ENCODE measurements around the gene APLP2.

Gene APLP2

GRCh38 chr11:130037881-130038585 lies 31.7 kb upstream of the APLP2 start:
- no peak for TF ChIP-seq RAD21 (IDR thresholded peaks at IDR 0.05; ENCODE audit: low read depth)
- TF ChIP-seq EGR1 (IDR thresholded peaks at IDR 0.05), result no peak
- TF ChIP-seq MAX (IDR thresholded peaks at IDR 0.05), result no peak
- no peak for TF ChIP-seq USF1 (IDR thresholded peaks at IDR 0.05)
- no peak for TF ChIP-seq CREB1 (IDR thresholded peaks at IDR 0.05; ENCODE audit: low read depth)
- TF ChIP-seq EP300 (IDR thresholded peaks at IDR 0.05; ENCODE audit: borderline replicate concordance), result no peak
- TF ChIP-seq FOXM1 (IDR thresholded peaks at IDR 0.05; ENCODE audit: borderline replicate concordance, low read depth), result no peak
- no peak for TF ChIP-seq ZBTB7A (IDR thresholded peaks at IDR 0.05; ENCODE audit: low read depth)
- TF ChIP-seq REST (IDR thresholded peaks at IDR 0.05; ENCODE audit: low read depth), result no peak

GRCh38 chr11:130040281-130040940 lies 29.3 kb upstream of the APLP2 start:
- no peak for TF ChIP-seq EGR1 (IDR thresholded peaks at IDR 0.05)
- TF ChIP-seq TEAD4 (IDR thresholded peaks at IDR 0.05), result no peak
- no peak for TF ChIP-seq MAX (IDR thresholded peaks at IDR 0.05)
- TF ChIP-seq TCF12 (IDR thresholded peaks at IDR 0.05; ENCODE audit: low read depth), result no peak
- TF ChIP-seq NFIC (IDR thresholded peaks at IDR 0.05), result no peak
- TF ChIP-seq REST (IDR thresholded peaks at IDR 0.05; ENCODE audit: low read depth), result no peak
- TF ChIP-seq TAF1 (IDR thresholded peaks at IDR 0.05; ENCODE audit: low read depth), result no peak
- no peak for TF ChIP-seq FOXM1 (IDR thresholded peaks at IDR 0.05; ENCODE audit: borderline replicate concordance, low read depth)
- no peak for TF ChIP-seq CREB1 (IDR thresholded peaks at IDR 0.05; ENCODE audit: low read depth)
- no peak for TF ChIP-seq YY1 (IDR thresholded peaks at IDR 0.05; ENCODE audit: low read depth)

- TF ChIP-seq EP300 (IDR thresholded peaks at IDR 0.05; ENCODE audit: borderline replicate concordance) (no peak), ZBTB7A (IDR thresholded peaks at IDR 0.05; ENCODE audit: low read depth) (no peak), TAF1 (IDR thresholded peaks at IDR 0.05; ENCODE audit: low read depth) (no peak), CREB1 (IDR thresholded peaks at IDR 0.05; ENCODE audit: low read depth) (no peak), TEAD4 (IDR thresholded peaks at IDR 0.05) (no peak), YY1 (IDR thresholded peaks at IDR 0.05; ENCODE audit: low read depth) (no peak), USF1 (IDR thresholded peaks at IDR 0.05) (no peak), RAD21 (IDR thresholded peaks at IDR 0.05; ENCODE audit: low read depth) (no peak), TCF12 (IDR thresholded peaks at IDR 0.05; ENCODE audit: low read depth) (no peak), NFIC (IDR thresholded peaks at IDR 0.05) (no peak), MAX (IDR thresholded peaks at IDR 0.05) (no peak), CEBPB (IDR thresholded peaks at IDR 0.05) (no peak), EGR1 (IDR thresholded peaks at IDR 0.05) (no peak), FOXM1 (IDR thresholded peaks at IDR 0.05; ENCODE audit: borderline replicate concordance, low read depth) (no peak), REST (IDR thresholded peaks at IDR 0.05; ENCODE audit: low read depth) (no peak)
Measured at GRCh38 chr11:130042093-130042591, 27.6 kb upstream of the APLP2 start.

GRCh38 chr11:130043575-130043974 lies 26.1 kb upstream of the APLP2 start:
- no peak for TF ChIP-seq REST (IDR thresholded peaks at IDR 0.05; ENCODE audit: low read depth)
- TF ChIP-seq ZBTB7A (IDR thresholded peaks at IDR 0.05; ENCODE audit: low read depth), result no peak
- TF ChIP-seq CEBPB (IDR thresholded peaks at IDR 0.05), result no peak

All from Ishikawa (cell line).